Spleen (tissue), 11 donors: ENCODE measurements around the gene SMCO4. TPM values are rescaled to one million over a fixed set of nuclear protein-coding genes. Genes with fewer than 3 reads are reported as not detected.
"Not testable (repeated sequence)": the region's sequence is repeated elsewhere in the genome, so short reads cannot be mapped to it uniquely, and the experiment has no call there.

Source experiments
- DNase-seq: peaks from one replicate; pipeline ENCODE4 v3.0.0-alpha.2; 2020
- H3K27ac ChIP-seq, 8 donors: fragments of 200-600 bp; sonication (generic) in 7 of 8; 1 replicate in 4 of 8; 2 replicates in 4 of 8; pipeline versions ENCODE4 v1.5.0 to v1.8.0; 2016 to 2021; ENCODE audit warnings: inconsistent platforms in 4 of 8, mild to moderate bottlenecking in 4 of 8, moderate library complexity in 1 of 8
- H3K27me3 ChIP-seq, 7 donors: fragments of 200-600 bp; sonication (generic) in 6 of 7; replicated peaks in 1 of 7; 1 replicate in 4 of 7; 2 replicates in 3 of 7; pipeline versions ENCODE4 v1.5.0 to v1.8.0; 2016 to 2021; ENCODE audit warnings: inconsistent platforms in 3 of 7, mild to moderate bottlenecking in 1 of 7
- H3K36me3 ChIP-seq, 6 donors: fragments of 200-600 bp; sonication (generic) in 5 of 6; 1 replicate in 4 of 6; 2 replicates in 2 of 6; pipeline versions ENCODE4 v1.5.0 to v1.8.0; 2016 to 2021; ENCODE audit warnings: inconsistent platforms in 2 of 6
- H3K4me1 ChIP-seq, 6 donors: fragments of 200-600 bp; sonication (generic) in 5 of 6; 1 replicate in 3 of 6; 2 replicates in 3 of 6; pipeline versions ENCODE4 v1.5.0 to v1.8.0; 2016 to 2021; ENCODE audit warnings: inconsistent platforms in 3 of 6
- H3K4me3 ChIP-seq, 8 donors: fragments of 200-600 bp; sonication (generic) in 7 of 8; 1 replicate in 4 of 8; 2 replicates in 4 of 8; pipeline versions ENCODE4 v1.5.0 to v1.8.0; 2016 to 2021; ENCODE audit warnings: inconsistent platforms in 4 of 8, mild to moderate bottlenecking in 4 of 8, moderate library complexity in 2 of 8
- H3K9me3 ChIP-seq, 8 donors: fragments of 200-600 bp; sonication (generic) in 7 of 8; 1 replicate in 4 of 8; 2 replicates in 4 of 8; pipeline versions ENCODE4 v1.5.0 to v1.8.0; 2016 to 2021; ENCODE audit warnings: inconsistent platforms in 4 of 8
- CTCF ChIP-seq, 11 experiments: fragments of 200-600 bp in 7 of 11; fragments of 450-650 bp in 4 of 11; sonication (generic) in 4 of 11; IDR thresholded peaks in 8 of 11; conservative IDR thresholded peaks in 3 of 11; 1 replicate in 7 of 11; 2 replicates in 4 of 11; pipeline versions ENCODE4 v1.4.0 to v1.8.0; 2016 to 2021; ENCODE audit warnings: antibody characterized with exemption in 11 of 11, inconsistent platforms in 4 of 11, mild to moderate bottlenecking in 1 of 11
- POLR2A ChIP-seq, 3 donors: fragments of 450-650 bp; IDR thresholded peaks; one replicate each; pipeline ENCODE4 v1.5.1; 2017; ENCODE audit warnings: antibody characterized with exemption in 3 of 3, mild to moderate bottlenecking in 1 of 3
- POLR2AphosphoS5 ChIP-seq, 3 donors: sonication (generic); formaldehyde crosslinking; IDR thresholded peaks; one replicate each; pipeline ENCODE4 v1.5.1; 2017; ENCODE audit warnings: antibody characterized with exemption in 3 of 3
- WGBS, 5 donors: extraction: QIAGEN DNeasy Blood & Tissue Kit in 3 of 5; methylation state at CpG; one replicate each; pipeline versions ENCODE4 v1.1.5 to v1.1.7; 2013 to 2018; 5-methylcytosine and 5-hydroxymethylcytosine counted together
- intact Hi-C: fragments of 100-400 bp; cut with DNase I; formaldehyde crosslinking; loops from one replicate; pipeline ENCODE4 v1.15.0; 2023; ENCODE audit warnings: low total_unique reads
- polyA plus RNA-seq, 3 donors: library from polyadenylated mRNA; stranded (reverse); fragments of 200-250 nt; gene quantifications; one replicate each; pipeline ENCODE4 v1.2.1, GENCODE V29; 2013
- total RNA-seq, 7 donors: library from RNA; depleted of rRNA in 3 of 7; stranded (reverse); fragments of >200 nt in 3 of 7; fragmentation: NEBNext Ultra II Directional in 4 of 7; extraction: Animal tissue kit (Norgen Biotek cat#: 25700) in 4 of 7; gene quantifications; one replicate each; pipeline versions ENCODE4 v1.1.0 to v1.2.1, GENCODE V29; 2016 to 2021
- donor health status: healthy with polysubstance abuse.
- donor health status: DM: no; HTN: no; CAD: no; lungs with moderate emphysema.
- donor health status: DM: no; HTN: no; CAD: no.
- donor health status: Bipolar disorder and iron deficiency.
- donor health status: healthy.
- donor health status: DM: no; HTN: no; CAD: no.
- donor health status: DM: yes; HTN: yes; CAD: no.

SMCO4 gene
- total and polyA plus RNA-seq, 10 donors: 21.8 to 74.1 (median 51.9) TPM

- H3K4me1 ChIP-seq: no peaks in the 10 kb centered on the region
- 86 to 95% (median 93%) methylated on average over 4 of the region's 4 CpGs for WGBS, 5 donors
- H3K4me3 ChIP-seq: no peak overlapping the region
- intact Hi-C loops: no loop called here
- no peaks in the 10 kb centered on the region for H3K36me3 ChIP-seq
- H3K9me3 ChIP-seq: peaks cover 0 to 6% (median 0%) of the 10 kb centered on the region in 8 donors
- no peak for TF ChIP-seq CTCF (IDR thresholded peaks at IDR 0.05 in 8 of 11, conservative IDR thresholded peaks at IDR 0.05 in 3 of 11)
- no peak for TF ChIP-seq POLR2AphosphoS5 (IDR thresholded peaks at IDR 0.05)
- TF ChIP-seq POLR2A (IDR thresholded peaks at IDR 0.05): no peak
- no peak overlapping the region for H3K27ac ChIP-seq
- no peak for DNase-seq
- no peaks in the 10 kb centered on the region for H3K27me3 ChIP-seq
Measured at GRCh38 chr11:93467054-93467453, 76.1 kb downstream of the SMCO4 start.

- intact Hi-C loops: no loop called here
- no peak overlapping the region for H3K27ac ChIP-seq
- TF ChIP-seq POLR2A (IDR thresholded peaks at IDR 0.05) (no peak), CTCF (IDR thresholded peaks at IDR 0.05 in 8 of 11, conservative IDR thresholded peaks at IDR 0.05 in 3 of 11) (no peak), POLR2AphosphoS5 (IDR thresholded peaks at IDR 0.05) (no peak)
- DNase-seq: no peak
- WGBS, 5 donors: 30 to 48% (median 38%) methylated on average over 3 of the region's 3 CpGs
- H3K27me3 ChIP-seq: no peaks in the 10 kb centered on the region
- H3K4me1 ChIP-seq: no peaks in the 10 kb centered on the region
- no peaks in the 10 kb centered on the region for H3K36me3 ChIP-seq
- peaks cover 0 to 6% (median 0%) of the 10 kb centered on the region in 8 donors for H3K9me3 ChIP-seq
- H3K4me3 ChIP-seq: no peak overlapping the region
Measured at GRCh38 chr11:93464927-93465540, 78.2 kb downstream of the SMCO4 start.

GRCh38 chr11:93463666-93464065 is 79.5 kb downstream of the SMCO4 start:
- 89 to 95% (median 94%) methylated on average over 4 of the region's 4 CpGs for WGBS, 5 donors
- H3K4me1 ChIP-seq, intact Hi-C loops: not testable (repeated sequence)

GRCh38 chr11:93458286-93458685 is 84.9 kb downstream of the SMCO4 start:
- H3K27me3 ChIP-seq: no peaks in the 10 kb centered on the region
- H3K4me3 ChIP-seq: no peak overlapping the region
- intact Hi-C loops: no loop called here
- WGBS, 5 donors: 75 to 92% (median 87%) methylated on average over 8 to 9 of the region's 9 CpGs
- H3K36me3 ChIP-seq: no peaks in the 10 kb centered on the region
- H3K27ac ChIP-seq: no peak overlapping the region
- TF ChIP-seq CTCF (IDR thresholded peaks at IDR 0.05 in 8 of 11, conservative IDR thresholded peaks at IDR 0.05 in 3 of 11) (no peak), POLR2A (IDR thresholded peaks at IDR 0.05) (no peak), POLR2AphosphoS5 (IDR thresholded peaks at IDR 0.05) (no peak)
- peaks cover 0 to under 1% (median 0%) of the 10 kb centered on the region in 8 donors for H3K9me3 ChIP-seq
- H3K4me1 ChIP-seq: no peaks in the 10 kb centered on the region
- DNase-seq: no peak

More at GRCh38 chr11:93463666-93464065, 79.5 kb downstream of the SMCO4 start:
- H3K27ac ChIP-seq, DNase-seq, H3K4me3 ChIP-seq, H3K36me3 ChIP-seq, H3K9me3 ChIP-seq, H3K27me3 ChIP-seq: not testable (repeated sequence)
